GM12892 (cell line): ENCODE measurements around the gene CTNNA3.

Experiments used
- POLR2A ChIP-seq: IDR thresholded peaks from 2 replicates; pipeline ENCODE4 v1.6.1; 2011; ENCODE audit warnings: low read depth, low read length, control low read depth
- POLR2AphosphoS5 ChIP-seq: IDR thresholded peaks from 2 replicates; pipeline ENCODE4 v1.6.1; 2011; ENCODE audit warnings: low read depth, low read length, control low read depth

- TF ChIP-seq POLR2A (no peak), POLR2AphosphoS5 (no peak)
These were observed 1669.7 kb downstream of the CTNNA3 start for GRCh38 chr10:66026321-66026720.
